HCT116 (cell line): ENCODE results near the gene GGNBP2. TPM values are rescaled to one million over a fixed set of nuclear protein-coding genes. Genes with fewer than 3 reads are reported as not detected.

Experiments used
- ATAC-seq: fragments of 200-7000 bp; cut with Tn5 transposase; 2 replicates; pipeline ENCODE4 v1.9.1; 2020; ENCODE audit warnings: mild to moderate bottlenecking, moderate library complexity
- BruUV-seq: library from RNA; stranded (reverse); fragments of 400-500 nt; replicated peaks from 2 replicates; lab custom pipeline; 2021; lab: Mats Ljungman, UMichigan
- CTCF ChIA-PET: fragments of 300-600 bp; sonication (Branson Sonifier 250); formaldehyde crosslinking; loops from one replicate; lab custom pipeline; 2021; ENCODE audit warnings: antibody characterized with exemption; lab: Charles Lee
- POLR2A ChIA-PET: fragments of 300-600, 350-600 bp; sonication (Branson Sonifier 250); formaldehyde crosslinking; loops from one replicate; lab custom pipeline; 2021; ENCODE audit warnings: antibody characterized with exemption; lab: Charles Lee
- RAD21 ChIA-PET, 2 experiments: fragments of 300-600 bp; sonication (Branson Sonifier 250); formaldehyde crosslinking; loops; one replicate each; lab custom pipeline; 2023; ENCODE audit warnings: low total read pairs in 2 of 2; ENCODE audit not compliant: uncharacterized antibody in 2 of 2, unreplicated experiment in 2 of 2, low non-redundant PET in 1 of 2; lab: Charles Lee
- DNase-seq: peaks from one replicate; pipeline ENCODE4 v3.0.0-alpha.2; 2010; ENCODE audit warnings: low read depth, low spot score
- H2AFZ ChIP-seq: fragments of 200-600 bp; shearing (Covaris generic), sonication (generic); 2 replicates; pipeline ENCODE4 v1.6.1; 2017; ENCODE audit warnings: low read depth, mixed run types, mixed read lengths, antibody characterized with exemption, low read length; ENCODE audit not compliant: poor library complexity, severe bottlenecking
- H3K27ac ChIP-seq: 2 replicates; pipeline ENCODE4 v1.5.1; 2012; ENCODE audit warnings: low read depth, low read length
- H3K27me3 ChIP-seq: fragments of 200-600 bp; sonication (generic); 2 replicates; pipeline ENCODE4 v1.6.1; 2016; ENCODE audit warnings: mixed run types, low read length, mixed read lengths; ENCODE audit not compliant: insufficient read depth
- H3K36me3 ChIP-seq, 2 experiments: fragments of 200-500 bp in 1 of 2; fragments of 200-600 bp in 1 of 2; sonication (Bioruptor generic) in 1 of 2; sonication (generic) in 1 of 2; 2 replicates each; pipeline versions ENCODE4 v1.5.1 to v1.6.1; 2014 to 2016; ENCODE audit warnings: low read length in 2 of 2, inconsistent platforms in 1 of 2, mixed read lengths in 1 of 2, mixed run types in 1 of 2; ENCODE audit not compliant: insufficient read depth in 2 of 2, control insufficient read depth in 1 of 2
- H3K4me1 ChIP-seq, 2 experiments: fragments of 200-600 bp in 1 of 2; sonication (generic) in 1 of 2; 2 replicates each; pipeline versions ENCODE4 v1.5.1 to v1.6.1; 2012 to 2017; ENCODE audit warnings: low read length in 2 of 2, inconsistent platforms in 1 of 2, mild to moderate bottlenecking in 1 of 2, mixed read lengths in 1 of 2, mixed run types in 1 of 2, moderate library complexity in 1 of 2; ENCODE audit not compliant: insufficient read depth in 2 of 2, control insufficient read depth in 1 of 2
- H3K4me2 ChIP-seq: fragments of 200-600 bp; sonication (generic); 2 replicates; pipeline ENCODE4 v1.6.1; 2017; ENCODE audit warnings: mixed run types, low read length, mixed read lengths
- H3K4me3 ChIP-seq, 2 experiments: fragments of 200-600 bp in 1 of 2; sonication (generic) in 1 of 2; replicated peaks in 1 of 2; 2 replicates each; pipeline ENCODE4 v1.5.1; 2011 to 2016; ENCODE audit warnings: low read length in 2 of 2, control low read depth in 1 of 2, low read depth in 1 of 2, mild to moderate bottlenecking in 1 of 2, mixed read lengths in 1 of 2, mixed run types in 1 of 2
- H3K79me2 ChIP-seq: fragments of 200-600 bp; sonication (generic); 2 replicates; pipeline ENCODE4 v1.6.1; 2017; ENCODE audit warnings: mild to moderate bottlenecking, mixed run types, low read length, moderate library complexity, mixed read lengths; ENCODE audit not compliant: insufficient read depth
- H3K9ac ChIP-seq: fragments of 200-600 bp; sonication (generic); 2 replicates; pipeline ENCODE4 v1.6.1; 2016; ENCODE audit warnings: low read length, mixed read lengths
- H3K9me2 ChIP-seq: fragments of 200-600 bp; sonication (generic), shearing (Covaris generic); 2 replicates; pipeline ENCODE4 v1.6.1; 2017; ENCODE audit warnings: mixed run types, mild to moderate bottlenecking, moderate library complexity; ENCODE audit not compliant: insufficient read depth
- H3K9me3 ChIP-seq, 2 experiments: fragments of 200-500 bp in 1 of 2; fragments of 200-600 bp in 1 of 2; sonication (Bioruptor generic) in 1 of 2; sonication (generic) in 1 of 2; 2 replicates each; pipeline ENCODE4 v1.6.1; 2014 to 2017; ENCODE audit warnings: low read length in 2 of 2, mixed read lengths in 2 of 2, inconsistent platforms in 1 of 2, low read depth in 1 of 2, mild to moderate bottlenecking in 1 of 2, mixed run types in 1 of 2, moderate library complexity in 1 of 2; ENCODE audit not compliant: control insufficient read depth in 1 of 2, insufficient read depth in 1 of 2
- H4K20me1 ChIP-seq: fragments of 200-600 bp; sonication (generic), shearing (Covaris generic); 2 replicates; pipeline ENCODE4 v1.6.1; 2017; ENCODE audit warnings: mixed run types, mild to moderate bottlenecking, moderate library complexity; ENCODE audit not compliant: insufficient read depth
- CBX3 ChIP-seq: IDR thresholded peaks from 2 replicates; pipeline ENCODE4 v1.6.1; 2012; ENCODE audit warnings: low read depth
- CEBPB ChIP-seq: IDR thresholded peaks from 2 replicates; pipeline ENCODE4 v1.6.1; 2012; ENCODE audit warnings: low read depth
- EGR1 ChIP-seq: IDR thresholded peaks from 2 replicates; pipeline ENCODE4 v1.6.1; 2012; ENCODE audit warnings: low read depth
- EZH2 ChIP-seq: fragments of 200-600 bp; sonication (generic); IDR thresholded peaks from 2 replicates; pipeline ENCODE4 v1.6.1; 2017; ENCODE audit warnings: antibody characterized with exemption, mixed run types
- EZH2phosphoT487 ChIP-seq: fragments of 200-600 bp; IDR thresholded peaks from 2 replicates; pipeline ENCODE4 v1.6.1; 2018; ENCODE audit warnings: antibody characterized with exemption, borderline replicate concordance
- JUND ChIP-seq: IDR thresholded peaks from 2 replicates; pipeline ENCODE4 v1.6.1; 2012
- MAX ChIP-seq: IDR thresholded peaks from 2 replicates; pipeline ENCODE4 v1.6.1; 2012
- POLR2A ChIP-seq: IDR thresholded peaks from 2 replicates; pipeline ENCODE4 v1.7.0; 2011; ENCODE audit warnings: borderline replicate concordance; ENCODE audit not compliant: insufficient read depth, insufficient read length; ENCODE audit errors: extremely low read depth
- POLR2AphosphoS5 ChIP-seq: IDR thresholded peaks from 2 replicates; pipeline ENCODE4 v1.6.1; 2011; ENCODE audit warnings: mild to moderate bottlenecking, low read depth, low read length, moderate library complexity
- SP1 ChIP-seq: IDR thresholded peaks from 2 replicates; pipeline ENCODE4 v1.6.1; 2012; ENCODE audit warnings: low read depth
- SRF ChIP-seq: IDR thresholded peaks from 2 replicates; pipeline ENCODE4 v1.6.1; 2012; ENCODE audit warnings: low read depth
- ZFX ChIP-seq: fragments of 450-650 bp; IDR thresholded peaks from 2 replicates; pipeline ENCODE4 v1.6.1; 2017
- ZNF274 ChIP-seq: fragments of 200-500 bp; sonication (Bioruptor generic); IDR thresholded peaks from 2 replicates; pipeline ENCODE4 v1.6.1; 2014; ENCODE audit warnings: mild to moderate bottlenecking, low read depth, low read length, inconsistent platforms
- intact Hi-C: fragments of 100-400 bp; cut with micrococcal nuclease; formaldehyde crosslinking; loops from 2 replicates; pipeline ENCODE4 v1.10.0; 2022
- total RNA-seq: library from RNA; stranded (reverse); gene quantifications from one replicate; pipeline ENCODE4 v1.2.1, GENCODE V29; 2021; ENCODE audit not compliant: unreplicated experiment
- TF ChIP-seq, protein P1 (sequence below): IDR thresholded peaks from 2 replicates; pipeline ENCODE4 v1.6.1; 2011; ENCODE audit warnings: mild to moderate bottlenecking, low read length, moderate library complexity; ENCODE audit not compliant: insufficient replicate concordance; ENCODE audit errors: extremely low read depth

Gene GGNBP2
- total RNA-seq, 1 experiment from 2014 or later, result 58.2 TPM

DNA sequence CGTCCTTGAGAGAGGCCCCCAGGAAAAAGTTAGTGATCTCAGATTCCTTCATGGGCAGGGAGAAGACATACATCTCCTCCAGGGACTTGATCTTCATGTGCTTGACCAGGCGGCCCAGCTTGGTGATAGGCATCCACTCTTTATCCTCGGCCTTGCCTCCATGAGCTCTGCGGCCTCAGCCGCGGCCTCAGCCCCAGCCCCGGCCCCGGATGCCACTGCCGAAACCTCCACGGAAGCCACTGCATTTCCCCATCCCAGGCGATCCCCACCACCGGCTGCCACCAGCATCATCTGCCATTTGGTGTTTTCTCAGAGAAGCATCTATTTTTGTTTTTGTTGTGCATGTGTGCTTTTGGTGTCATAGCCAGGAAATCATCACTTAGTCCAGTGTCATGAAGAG, 30.3 kb downstream of the GGNBP2 start:
- no TSS peak for BruUV-seq
- Histone ChIP-seq H3K4me1 (no peaks in the 10 kb centered on the region), H4K20me1 (no peaks in the 10 kb centered on the region), H3K4me3 (no peak overlapping the region), H3K4me2 (no peak overlapping the region), H3K79me2 (peaks cover 50% of the 10 kb centered on the region), H3K36me3 (peaks cover 12 to 18% of the 10 kb centered on the region in 2 experiments; a peak in 3 of 4 replicates), H3K27me3 (no peaks in the 10 kb centered on the region), H3K9me3 (no peaks in the 10 kb centered on the region), H2AFZ (no peak overlapping the region), H3K27ac (no peak overlapping the region), H3K9me2 (no peaks in the 10 kb centered on the region), H3K9ac (no peak overlapping the region)
- no peak for ATAC-seq
- intact Hi-C loops, result no loop called here
- ChIA-PET POLR2A (no interaction called here), CTCF (no interaction called here), RAD21 (no interaction called here)
- DNase-seq, result no peak
- TF ChIP-seq CEBPB (no peak), ZFX (no peak), ZNF274 (no peak), POLR2A (no peak), EGR1 (no peak), MAX (no peak)

- DNase-seq, result no peak
- TF ChIP-seq SRF (no peak), EZH2phosphoT487 (no peak), SP1 (no peak), EZH2 (no peak), ZFX (no peak), CBX3 (no peak), EGR1 (no peak), POLR2AphosphoS5 (no peak), JUND (no peak)
- TF ChIP-seq, protein P1, sequence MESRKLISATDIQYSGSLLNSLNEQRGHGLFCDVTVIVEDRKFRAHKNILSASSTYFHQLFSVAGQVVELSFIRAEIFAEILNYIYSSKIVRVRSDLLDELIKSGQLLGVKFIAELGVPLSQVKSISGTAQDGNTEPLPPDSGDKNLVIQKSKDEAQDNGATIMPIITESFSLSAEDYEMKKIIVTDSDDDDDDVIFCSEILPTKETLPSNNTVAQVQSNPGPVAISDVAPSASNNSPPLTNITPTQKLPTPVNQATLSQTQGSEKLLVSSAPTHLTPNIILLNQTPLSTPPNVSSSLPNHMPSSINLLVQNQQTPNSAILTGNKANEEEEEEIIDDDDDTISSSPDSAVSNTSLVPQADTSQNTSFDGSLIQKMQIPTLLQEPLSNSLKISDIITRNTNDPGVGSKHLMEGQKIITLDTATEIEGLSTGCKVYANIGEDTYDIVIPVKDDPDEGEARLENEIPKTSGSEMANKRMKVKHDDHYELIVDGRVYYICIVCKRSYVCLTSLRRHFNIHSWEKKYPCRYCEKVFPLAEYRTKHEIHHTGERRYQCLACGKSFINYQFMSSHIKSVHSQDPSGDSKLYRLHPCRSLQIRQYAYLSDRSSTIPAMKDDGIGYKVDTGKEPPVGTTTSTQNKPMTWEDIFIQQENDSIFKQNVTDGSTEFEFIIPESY, result no peak
- no peak overlapping the region for H3K27ac ChIP-seq
- intact Hi-C loops, result no loop called here
- no peaks in the 10 kb centered on the region for H3K4me1 ChIP-seq
- ChIA-PET CTCF (no interaction called here), RAD21 (no interaction called here), POLR2A (no interaction called here)
- peaks cover 19 to 22% of the 10 kb centered on the region in 2 experiments; a peak in 3 of 4 replicates for H3K36me3 ChIP-seq
- H4K20me1 ChIP-seq, result no peaks in the 10 kb centered on the region
- no peaks in the 10 kb centered on the region for H3K27me3 ChIP-seq
- no peaks in the 10 kb centered on the region for H3K9me3 ChIP-seq
- BruUV-seq, result no TSS peak
- H3K4me3 ChIP-seq, result no peak overlapping the region
- ATAC-seq, result no peak
- no peaks in the 10 kb centered on the region for H3K9me2 ChIP-seq
- peaks cover 45% of the 10 kb centered on the region for H3K79me2 ChIP-seq
- H3K9ac ChIP-seq, result no peak overlapping the region
- no peak overlapping the region for H2AFZ ChIP-seq
- H3K4me2 ChIP-seq, result no peak overlapping the region
These were observed 32.1 kb downstream of the GGNBP2 start for GRCh38 chr17:36576793-36577192.
